Fibroblast of pulmonary artery (primary cell): ENCODE data around the gene D2HGDH.
A peak's percentile ranks its signal among the peaks of the same experiment; 100 is the strongest.
"Not testable (repeated sequence)": the region's sequence is repeated elsewhere in the genome, so short reads cannot be mapped to it uniquely, and the experiment has no call there.

Source experiments
- DNase-seq: peaks from one replicate; pipeline ENCODE4 v3.0.0-alpha.2; 2010; ENCODE audit warnings: low read depth
- H3K4me3 ChIP-seq: replicated peaks from 2 replicates; pipeline ENCODE4 v1.5.1; 2011; ENCODE audit warnings: low read depth, mild to moderate bottlenecking, control low read depth, low read length, moderate library complexity
- CTCF ChIP-seq: IDR thresholded peaks from 2 replicates; pipeline ENCODE4 v1.5.1; 2011; ENCODE audit warnings: mild to moderate bottlenecking, control low read depth, low read length, inconsistent platforms; ENCODE audit errors: missing control alignments

The D2HGDH gene

GRCh38 chr2:241739651-241740050 is 5.2 kb downstream of the D2HGDH start:
- H3K4me3 ChIP-seq, result no peak overlapping the region
- no peak for TF ChIP-seq CTCF
- peak; percentile 23 for DNase-seq

GRCh38 chr2:241741016-241741415 is 6.6 kb downstream of the D2HGDH start:
- H3K4me3 ChIP-seq, result no peak overlapping the region
- no peak for DNase-seq
- no peak for TF ChIP-seq CTCF

- no peak overlapping the region for H3K4me3 ChIP-seq
- no peak for TF ChIP-seq CTCF
- DNase-seq, result no peak
Measured at GRCh38 chr2:241742320-241742939, 8.0 kb downstream of the D2HGDH start.

GRCh38 chr2:241743008-241743407 is 8.6 kb downstream of the D2HGDH start:
- not testable (repeated sequence) for H3K4me3 ChIP-seq, DNase-seq

GRCh38 chr2:241743620-241744019 is 9.2 kb downstream of the D2HGDH start:
- no peak for TF ChIP-seq CTCF
- no peak for DNase-seq
- no peak overlapping the region for H3K4me3 ChIP-seq

- DNase-seq, result no peak
Measured at GRCh38 chr2:241744028-241744754, 9.8 kb downstream of the D2HGDH start.

GRCh38 chr2:241745276-241745675 is 10.8 kb downstream of the D2HGDH start:
- DNase-seq, result no peak
- no peak for TF ChIP-seq CTCF
- H3K4me3 ChIP-seq, result no peak overlapping the region

More at GRCh38 chr2:241744028-241744754, 9.8 kb downstream of the D2HGDH start:
- H3K4me3 ChIP-seq, result no peak overlapping the region
- no peak for TF ChIP-seq CTCF
